Measurements from ENCODE around the gene SLMAP. TPM values are rescaled to one million over a fixed set of nuclear protein-coding genes. Genes with fewer than 3 reads are reported as not detected.

SLMAP gene
- total RNA-seq, 4 donors from 2014 or later = 46.9 to 162 (median 67.9) TPM

DNA sequence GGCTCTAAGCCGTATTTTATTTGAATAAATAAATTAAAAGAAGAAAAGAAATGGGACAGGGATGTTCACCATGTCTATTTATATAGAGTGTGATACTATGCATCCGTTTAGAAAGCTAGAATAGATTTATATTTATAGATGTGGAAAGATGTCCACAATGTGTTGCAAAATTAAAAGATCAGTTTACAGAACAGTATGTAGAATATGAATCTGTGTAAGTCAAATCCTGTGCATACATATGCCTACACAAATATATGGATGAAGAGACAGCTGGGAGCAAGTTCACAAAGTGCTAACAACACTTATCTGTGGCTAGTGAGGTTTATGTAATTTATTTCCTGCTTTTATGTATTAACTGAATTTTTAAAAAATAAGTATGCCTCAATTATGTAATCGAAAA, 25.4 kb upstream of the SLMAP start:
- 67 to 74% methylated on average over 3 of the region's 3 CpGs for WGBS, 2 donors
- Histone ChIP-seq H3K9me3 (no peaks in the 10 kb centered on the region), H3K4me3 (no peak overlapping the region), H3K27ac (no peak overlapping the region), H3K4me1 (no peaks in the 10 kb centered on the region), H3K36me3 (no peaks in the 10 kb centered on the region), H3K27me3 (no peaks in the 10 kb centered on the region)
- intact Hi-C loops (cut with DNase I) = no loop called here
- TF ChIP-seq POLR2A (IDR thresholded peaks at IDR 0.05) = no peak
- DNase-seq = no peak

DNA sequence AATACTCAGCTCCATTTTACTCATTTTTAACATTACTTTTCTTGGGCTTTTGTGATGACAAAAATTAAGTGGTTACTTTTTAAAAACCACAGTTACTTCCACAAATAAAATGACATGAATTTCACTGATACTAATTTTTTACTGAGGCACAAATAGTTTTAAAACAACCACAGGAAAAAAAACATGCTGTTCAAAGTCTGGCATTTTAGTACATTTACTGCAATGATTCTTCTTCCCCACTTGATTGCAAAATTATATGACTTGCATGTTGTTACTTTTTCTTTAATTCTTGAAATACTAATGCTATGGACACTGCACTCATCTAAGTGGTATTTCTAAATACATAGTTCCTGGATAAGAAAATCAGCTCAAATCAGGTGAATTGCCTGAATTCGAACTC, 24.8 kb upstream of the SLMAP start:
- Histone ChIP-seq H3K27me3 (no peaks in the 10 kb centered on the region), H3K4me1 (no peaks in the 10 kb centered on the region), H3K9me3 (no peaks in the 10 kb centered on the region), H3K27ac (no peak overlapping the region), H3K36me3 (no peaks in the 10 kb centered on the region), H3K4me3 (no peak overlapping the region)
- 83 to 86% methylated on average over 1 of the region's 1 CpG for WGBS, 2 donors
- DNase-seq = no peak
- intact Hi-C loops (cut with DNase I) = no loop called here
- TF ChIP-seq, protein P1, sequence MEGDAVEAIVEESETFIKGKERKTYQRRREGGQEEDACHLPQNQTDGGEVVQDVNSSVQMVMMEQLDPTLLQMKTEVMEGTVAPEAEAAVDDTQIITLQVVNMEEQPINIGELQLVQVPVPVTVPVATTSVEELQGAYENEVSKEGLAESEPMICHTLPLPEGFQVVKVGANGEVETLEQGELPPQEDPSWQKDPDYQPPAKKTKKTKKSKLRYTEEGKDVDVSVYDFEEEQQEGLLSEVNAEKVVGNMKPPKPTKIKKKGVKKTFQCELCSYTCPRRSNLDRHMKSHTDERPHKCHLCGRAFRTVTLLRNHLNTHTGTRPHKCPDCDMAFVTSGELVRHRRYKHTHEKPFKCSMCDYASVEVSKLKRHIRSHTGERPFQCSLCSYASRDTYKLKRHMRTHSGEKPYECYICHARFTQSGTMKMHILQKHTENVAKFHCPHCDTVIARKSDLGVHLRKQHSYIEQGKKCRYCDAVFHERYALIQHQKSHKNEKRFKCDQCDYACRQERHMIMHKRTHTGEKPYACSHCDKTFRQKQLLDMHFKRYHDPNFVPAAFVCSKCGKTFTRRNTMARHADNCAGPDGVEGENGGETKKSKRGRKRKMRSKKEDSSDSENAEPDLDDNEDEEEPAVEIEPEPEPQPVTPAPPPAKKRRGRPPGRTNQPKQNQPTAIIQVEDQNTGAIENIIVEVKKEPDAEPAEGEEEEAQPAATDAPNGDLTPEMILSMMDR (IDR thresholded peaks at IDR 0.05) = no peak
- no peak for TF ChIP-seq POLR2A (IDR thresholded peaks at IDR 0.05)

DNA sequence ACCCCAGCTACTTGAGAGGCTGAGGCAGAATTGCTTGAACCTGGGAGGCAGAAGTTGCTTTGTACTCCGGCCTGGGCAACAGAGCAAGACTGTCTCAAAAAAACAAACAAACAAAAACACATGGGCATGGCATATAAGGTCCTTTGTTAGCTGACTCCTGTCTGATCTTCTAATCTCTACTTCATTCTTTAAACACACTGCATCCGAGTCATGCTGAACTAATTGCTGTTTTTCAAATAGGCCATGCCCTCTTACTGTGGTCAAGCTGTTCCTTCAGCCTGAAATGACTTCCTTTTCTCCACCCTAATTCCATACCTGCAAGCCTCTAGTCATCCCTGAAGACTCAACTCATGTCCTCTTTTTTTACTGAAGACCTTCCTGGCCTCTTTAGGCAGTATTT, 22.3 kb upstream of the SLMAP start:
- WGBS, 2 donors = 75 to 76% methylated on average over 2 of the region's 2 CpGs
- TF ChIP-seq, protein P1 (IDR thresholded peaks at IDR 0.05) = no peak
- no peak for TF ChIP-seq POLR2A (IDR thresholded peaks at IDR 0.05)
- Histone ChIP-seq H3K4me1 (no peaks in the 10 kb centered on the region), H3K9me3 (no peaks in the 10 kb centered on the region), H3K36me3 (no peaks in the 10 kb centered on the region), H3K27ac (no peak overlapping the region), H3K27me3 (no peaks in the 10 kb centered on the region), H3K4me3 (no peak overlapping the region)
- DNase-seq = no peak
- intact Hi-C loops (cut with DNase I) = no loop called here

DNA sequence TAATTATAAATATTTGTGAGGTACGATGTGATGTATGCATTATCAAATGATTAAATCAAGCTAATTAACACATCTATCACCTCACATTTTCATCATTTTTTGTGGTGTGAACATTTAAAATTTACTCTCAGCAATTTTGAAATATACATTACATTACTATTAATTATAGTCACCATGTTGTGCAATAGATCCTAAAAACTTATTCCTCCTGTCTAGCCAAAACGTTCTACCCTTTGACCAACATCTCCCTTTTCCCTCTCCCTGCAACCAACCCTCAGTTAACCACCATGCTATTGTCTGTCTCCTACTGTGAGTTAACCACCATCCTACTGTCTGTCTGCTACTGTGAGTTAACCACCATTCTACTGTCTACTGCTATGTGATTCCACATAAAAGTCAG, 20.7 kb upstream of the SLMAP start:
- H3K4me3 ChIP-seq = no peak overlapping the region
- no peak for TF ChIP-seq POLR2A (IDR thresholded peaks at IDR 0.05)
- TF ChIP-seq, protein P1 (IDR thresholded peaks at IDR 0.05) = no peak
- no peaks in the 10 kb centered on the region for H3K36me3 ChIP-seq
- DNase-seq = no peak
- no peaks in the 10 kb centered on the region for H3K27me3 ChIP-seq
- H3K4me1 ChIP-seq = no peaks in the 10 kb centered on the region
- WGBS, 2 donors = 66 to 69% methylated on average over 2 of the region's 2 CpGs
- intact Hi-C loops (cut with DNase I) = no loop called here
- no peak overlapping the region for H3K27ac ChIP-seq
- no peaks in the 10 kb centered on the region for H3K9me3 ChIP-seq

DNA sequence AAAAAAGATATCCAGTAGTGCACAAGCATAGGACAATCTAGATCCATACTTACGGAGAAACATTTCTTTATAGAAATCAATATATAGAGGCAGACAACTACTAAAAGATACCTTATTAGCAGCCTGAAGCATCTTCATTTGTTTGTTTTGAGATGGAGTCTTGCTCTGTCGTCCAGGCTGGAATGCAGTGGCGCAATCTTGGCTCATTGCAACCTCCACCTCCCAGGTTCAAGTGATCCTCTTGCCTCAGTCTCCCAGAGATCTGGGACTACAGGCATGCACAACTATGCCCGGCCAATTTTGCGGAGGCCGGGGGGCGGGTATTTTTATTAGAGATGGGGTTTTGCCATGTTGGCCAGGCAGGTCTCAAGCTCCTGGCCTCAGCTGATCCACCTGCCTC, 18.3 kb upstream of the SLMAP start:
- H3K4me1 ChIP-seq = no peaks in the 10 kb centered on the region

More for the DNA sequence above, 18.3 kb upstream of the SLMAP start:
- intact Hi-C loops (cut with DNase I) = no loop called here
- TF ChIP-seq POLR2A (IDR thresholded peaks at IDR 0.05) = no peak
- TF ChIP-seq, protein P1 (IDR thresholded peaks at IDR 0.05) = no peak
- WGBS, 2 donors = 79 to 83% methylated on average over 3 to 7 of the region's 7 CpGs
- Histone ChIP-seq H3K4me3 (no peak overlapping the region), H3K36me3 (no peaks in the 10 kb centered on the region), H3K9me3 (no peaks in the 10 kb centered on the region), H3K27me3 (no peaks in the 10 kb centered on the region), H3K27ac (no peak overlapping the region)
- DNase-seq = no peak
